Psoas muscle (tissue), 8 donors: ENCODE data around the gene BNC2. TPM values are rescaled to one million over a fixed set of nuclear protein-coding genes. Genes with fewer than 3 reads are reported as not detected.

Experiments used
- ATAC-seq, 4 donors: fragments of 200-7000 bp; cut with Tn5 transposase; one replicate each; pipeline ENCODE4 v1.9.1; 2020; ENCODE audit warnings: moderate library complexity in 3 of 4, mild to moderate bottlenecking in 2 of 4
- DNase-seq, 2 donors: peaks; one replicate each; pipeline ENCODE4 v3.0.0-alpha.2; 2020
- H3K27ac ChIP-seq: fragments of 200-600 bp; one replicate; pipeline ENCODE4 v1.8.0; 2022
- H3K27me3 ChIP-seq, 3 donors: fragments of 200-600 bp in 1 of 3; one replicate each; pipeline versions ENCODE4 v1.6.1 to v1.8.0; 2013 to 2022; ENCODE audit warnings: low read length in 2 of 3, mild to moderate bottlenecking in 2 of 3, moderate library complexity in 1 of 3; ENCODE audit not compliant: insufficient read depth in 3 of 3
- H3K36me3 ChIP-seq, 2 donors: fragments of 200-600 bp in 1 of 2; one replicate each; pipeline versions ENCODE4 v1.6.1 to v1.8.0; 2013 to 2022; ENCODE audit warnings: low read depth in 1 of 2, mild to moderate bottlenecking in 1 of 2, moderate library complexity in 1 of 2; ENCODE audit not compliant: insufficient read depth in 1 of 2
- H3K4me1 ChIP-seq: fragments of 200-600 bp; one replicate; pipeline ENCODE4 v1.8.0; 2022
- H3K4me3 ChIP-seq: fragments of 200-600 bp; one replicate; pipeline ENCODE4 v1.8.0; 2022; ENCODE audit warnings: mild to moderate bottlenecking
- H3K9me3 ChIP-seq: fragments of 200-600 bp; one replicate; pipeline ENCODE4 v1.8.0; 2022
- WGBS, 3 donors: extraction: QIAGEN DNeasy Blood & Tissue Kit; methylation state at CpG; one replicate each; pipeline versions ENCODE4 v1.1.6 to v1.1.7; 2013; 5-methylcytosine and 5-hydroxymethylcytosine counted together
- intact Hi-C, 2 donors: fragments of 100-400 bp; cut with DNase I; formaldehyde crosslinking; loops; one replicate each; pipeline versions ENCODE4 v1.11.0 to v1.14.2; 2022
- polyA plus RNA-seq, 3 donors: library from polyadenylated mRNA; stranded (reverse); fragments of 200-250 nt; gene quantifications; one replicate each; pipeline ENCODE4 v1.2.3, GENCODE V29; 2013
- total RNA-seq, 4 donors: library from RNA; stranded (reverse); fragmentation: NEBNext Ultra II Directional in 2 of 4; extraction: Animal tissue kit (Norgen Biotek cat#: 25700) in 2 of 4; gene quantifications; one replicate each; pipeline versions ENCODE4 v1.2.1 to v1.2.4, GENCODE V29; 2021 to 2023
- TF ChIP-seq, protein P1 (sequence below): fragments of 200-600 bp; IDR thresholded peaks from one replicate; pipeline ENCODE4 v1.8.0; 2022; ENCODE audit warnings: antibody characterized with exemption
- donor health status: healthy with polysubstance abuse.
- donor health status: DM: no; HTN: no; CAD: no; lungs with moderate emphysema.
- donor health status: Bipolar disorder and iron deficiency.
- donor health status: healthy.
- donor health status: DM: yes; HTN: yes; CAD: no.
- donor health status: DM: no; HTN: no; CAD: no.
- donor health status: DM: no; HTN: no; CAD: no.
- donor health status: DM: yes; HTN: yes; CAD: no.

BNC2 gene
- total and polyA plus RNA-seq, 7 donors: 1.3 to 168 (median 44.1) TPM

- DNase-seq: no peak
- ATAC-seq: no peak
- intact Hi-C loops: no loop called here
- Histone ChIP-seq H3K36me3 (no peaks in the 10 kb centered on the region), H3K27me3 (no peaks in the 10 kb centered on the region), H3K27ac (no peak overlapping the region), H3K4me1 (no peaks in the 10 kb centered on the region), H3K9me3 (no peaks in the 10 kb centered on the region), H3K4me3 (no peak overlapping the region)
- 79 to 93% (median 90%) methylated on average over 5 of the region's 5 CpGs for WGBS, 3 donors
- TF ChIP-seq, protein P1, sequence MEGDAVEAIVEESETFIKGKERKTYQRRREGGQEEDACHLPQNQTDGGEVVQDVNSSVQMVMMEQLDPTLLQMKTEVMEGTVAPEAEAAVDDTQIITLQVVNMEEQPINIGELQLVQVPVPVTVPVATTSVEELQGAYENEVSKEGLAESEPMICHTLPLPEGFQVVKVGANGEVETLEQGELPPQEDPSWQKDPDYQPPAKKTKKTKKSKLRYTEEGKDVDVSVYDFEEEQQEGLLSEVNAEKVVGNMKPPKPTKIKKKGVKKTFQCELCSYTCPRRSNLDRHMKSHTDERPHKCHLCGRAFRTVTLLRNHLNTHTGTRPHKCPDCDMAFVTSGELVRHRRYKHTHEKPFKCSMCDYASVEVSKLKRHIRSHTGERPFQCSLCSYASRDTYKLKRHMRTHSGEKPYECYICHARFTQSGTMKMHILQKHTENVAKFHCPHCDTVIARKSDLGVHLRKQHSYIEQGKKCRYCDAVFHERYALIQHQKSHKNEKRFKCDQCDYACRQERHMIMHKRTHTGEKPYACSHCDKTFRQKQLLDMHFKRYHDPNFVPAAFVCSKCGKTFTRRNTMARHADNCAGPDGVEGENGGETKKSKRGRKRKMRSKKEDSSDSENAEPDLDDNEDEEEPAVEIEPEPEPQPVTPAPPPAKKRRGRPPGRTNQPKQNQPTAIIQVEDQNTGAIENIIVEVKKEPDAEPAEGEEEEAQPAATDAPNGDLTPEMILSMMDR: no peak
Measured at GRCh38 chr9:16732546-16732945, 137.9 kb downstream of the BNC2 start.

DNA sequence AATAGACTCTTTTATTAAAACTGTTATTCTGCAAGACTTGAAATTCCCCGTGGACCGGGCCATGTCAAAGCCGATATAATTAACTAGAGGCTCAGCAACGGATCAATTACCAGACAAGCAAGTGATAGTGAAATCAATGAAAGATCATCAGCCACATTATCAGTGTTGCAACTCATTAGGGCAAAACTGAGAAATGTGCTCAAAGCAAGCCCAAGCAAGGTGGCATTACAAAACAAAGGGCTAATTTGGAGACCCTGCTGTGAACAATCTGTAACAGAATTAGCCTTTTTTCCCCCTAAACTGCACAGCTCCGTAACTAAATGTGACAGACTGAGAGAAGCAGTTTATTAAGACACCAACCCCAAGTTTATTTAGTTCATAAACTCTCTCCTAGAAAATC lies 140.3 kb downstream of the BNC2 start:
- Histone ChIP-seq H3K36me3 (no peaks in the 10 kb centered on the region), H3K27ac (no peak overlapping the region), H3K4me3 (no peak overlapping the region), H3K9me3 (no peaks in the 10 kb centered on the region), H3K27me3 (no peaks in the 10 kb centered on the region), H3K4me1 (no peaks in the 10 kb centered on the region)
- intact Hi-C loops: no loop called here
- TF ChIP-seq, protein P1: no peak
- DNase-seq (no peak), ATAC-seq (no peak)
- WGBS, 3 donors: 77 to 88% (median 82%) methylated on average over 5 of the region's 5 CpGs

DNA sequence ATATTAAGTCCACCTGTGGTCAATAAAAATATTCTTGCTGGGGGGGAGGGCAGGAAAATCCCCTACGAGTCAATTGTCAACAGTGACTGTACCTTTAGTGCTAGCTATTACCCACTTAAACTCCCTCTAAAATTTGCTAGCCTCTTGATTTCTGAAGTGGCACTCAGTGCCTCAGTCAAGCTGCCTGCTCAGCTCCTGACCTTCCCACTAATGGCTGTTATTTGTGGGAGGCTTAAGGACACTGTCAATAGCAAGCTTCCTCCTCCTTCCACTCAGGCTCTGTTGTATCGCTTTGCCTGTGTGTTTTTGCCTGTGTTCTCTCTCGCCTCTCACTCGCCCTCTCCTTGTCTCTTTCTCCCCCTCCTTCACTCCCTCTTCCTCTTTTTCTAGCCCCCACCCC lies 140.8 kb downstream of the BNC2 start:
- WGBS, 3 donors: 80 to 92% (median 87%) methylated on average over 4 of the region's 4 CpGs
- no peaks in the 10 kb centered on the region for H3K4me1 ChIP-seq

DNA sequence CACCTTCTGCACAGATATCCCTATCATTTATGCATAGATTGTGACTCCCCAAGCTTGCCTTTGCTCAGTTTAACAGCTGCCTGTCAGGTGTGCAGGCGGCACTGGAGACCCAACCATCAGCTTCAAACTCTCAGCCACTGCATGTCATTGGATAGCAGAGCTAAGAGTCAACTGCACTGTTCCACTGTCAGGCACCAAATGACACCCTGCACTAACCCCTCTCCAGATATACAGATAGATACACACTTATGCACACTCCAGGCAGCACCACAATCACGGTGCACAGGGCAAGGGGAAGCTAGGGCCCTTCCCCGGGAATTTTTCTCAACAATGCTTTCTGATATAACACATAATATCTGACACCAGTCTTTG lies 142.3 kb downstream of the BNC2 start:
- intact Hi-C loops: loop anchor here (5.0 to 10.0 kb wide), 3 partner anchors 103 to 523 kb away; no protein-coding TSS in a partner anchor
- Histone ChIP-seq H3K27ac (peak overlapping the region; percentile 92), H3K4me1 (no peaks in the 10 kb centered on the region), H3K27me3 (no peaks in the 10 kb centered on the region), H3K36me3 (no peaks in the 10 kb centered on the region), H3K9me3 (no peaks in the 10 kb centered on the region), H3K4me3 (peak overlapping the region; percentile 80)
- DNase-seq (no peak), ATAC-seq (peak; percentile 36 to 64 (median 61))
- TF ChIP-seq, protein P1: no peak
- 52 to 86% (median 63%) methylated on average over 3 of the region's 3 CpGs for WGBS, 3 donors

More for the DNA sequence above, 140.8 kb downstream of the BNC2 start:
- TF ChIP-seq, protein P1: no peak
- no peak overlapping the region for H3K27ac ChIP-seq
- no peaks in the 10 kb centered on the region for H3K36me3 ChIP-seq
- no peak for ATAC-seq
- no peaks in the 10 kb centered on the region for H3K9me3 ChIP-seq
- intact Hi-C loops: loop anchor here (5.0 to 10.0 kb wide), 3 partner anchors 105 to 525 kb away; no protein-coding TSS in a partner anchor
- no peak for DNase-seq
- H3K4me3 ChIP-seq: no peak overlapping the region
- no peaks in the 10 kb centered on the region for H3K27me3 ChIP-seq
